Uterus (tissue), 4 donors: ENCODE data around the gene CERS5. TPM values are rescaled to one million over a fixed set of nuclear protein-coding genes. Genes with fewer than 3 reads are reported as not detected.

ENCODE experiments used
- DNase-seq, 2 donors: peaks; one replicate each; pipeline ENCODE4 v3.0.0-alpha.2; 2019 to 2020
- H3K27ac ChIP-seq, 2 donors: fragments of 200-600 bp; sonication (generic); 1 replicate in 1 of 2; 2 replicates in 1 of 2; pipeline ENCODE4 v1.5.1; 2016 to 2018
- H3K27me3 ChIP-seq, 2 donors: fragments of 200-600 bp; sonication (generic); one replicate each; pipeline ENCODE4 v1.5.1; 2018 to 2019; ENCODE audit warnings: control low read depth in 1 of 2
- H3K36me3 ChIP-seq, 2 donors: fragments of 200-600 bp; sonication (generic); one replicate each; pipeline ENCODE4 v1.5.1; 2019; ENCODE audit warnings: control low read depth in 1 of 2
- H3K4me1 ChIP-seq, 2 donors: fragments of 200-600 bp; sonication (generic); one replicate each; pipeline ENCODE4 v1.5.1; 2018 to 2019; ENCODE audit warnings: control low read depth in 1 of 2
- H3K4me3 ChIP-seq, 2 donors: fragments of 200-600 bp; sonication (generic); 1 replicate in 1 of 2; 2 replicates in 1 of 2; pipeline ENCODE4 v1.5.1; 2018 to 2019; ENCODE audit warnings: mild to moderate bottlenecking in 1 of 2
- H3K9me3 ChIP-seq, 2 donors: fragments of 200-600 bp; sonication (generic); one replicate each; pipeline ENCODE4 v1.5.1; 2019; ENCODE audit warnings: control low read depth in 1 of 2
- CTCF ChIP-seq, 4 experiments: fragments of 200-600 bp in 2 of 4; fragments of 450-650 bp in 2 of 4; sonication (generic) in 2 of 4; IDR thresholded peaks; one replicate each; pipeline ENCODE4 v1.5.1; 2016 to 2019; ENCODE audit warnings: antibody characterized with exemption in 4 of 4, mild to moderate bottlenecking in 2 of 4, moderate library complexity in 1 of 4
- POLR2A ChIP-seq, 2 donors: fragments of 450-650 bp; IDR thresholded peaks; one replicate each; pipeline ENCODE4 v1.6.1; 2016; ENCODE audit warnings: antibody characterized with exemption in 2 of 2, mild to moderate bottlenecking in 1 of 2, moderate library complexity in 1 of 2
- intact Hi-C: fragments of 100-400 bp; cut with DNase I; formaldehyde crosslinking; loops from one replicate; pipeline ENCODE4 v1.15.1; 2023; ENCODE audit warnings: low total_unique reads
- total RNA-seq, 4 donors: library from RNA; depleted of rRNA in 3 of 4; stranded (reverse); fragments of >200 nt in 3 of 4; gene quantifications; one replicate each; pipeline versions ENCODE4 v1.1.0 to v1.2.4, GENCODE V29; 2014 to 2023
- donor health status: DM: yes; HTN: yes; CAD: no.

The CERS5 gene
- total RNA-seq, 4 donors from 2014 or later, result 9.1 to 73.9 (median 40.5) TPM

GRCh38 chr12:50109319-50109718 is 57.9 kb downstream of the CERS5 start:
- H3K27me3 ChIP-seq, result no peaks in the 10 kb centered on the region
- DNase-seq, result no peak
- peaks cover under 1 to 13% of the 10 kb centered on the region in 2 donors for H3K4me1 ChIP-seq
- TF ChIP-seq POLR2A (IDR thresholded peaks at IDR 0.05) (no peak), CTCF (IDR thresholded peaks at IDR 0.05) (no peak)
- H3K9me3 ChIP-seq, result no peaks in the 10 kb centered on the region
- intact Hi-C loops, result loop anchor here (10.0 kb wide), 1 partner anchor 65 kb away; no protein-coding TSS in a partner anchor
- H3K4me3 ChIP-seq, result no peak overlapping the region
- peak overlapping the region; percentile 70 to 92 for H3K27ac ChIP-seq
- H3K36me3 ChIP-seq, result no peaks in the 10 kb centered on the region

- H3K9me3 ChIP-seq, result no peaks in the 10 kb centered on the region
- no peak for TF ChIP-seq POLR2A (IDR thresholded peaks at IDR 0.05)
- no peak for TF ChIP-seq CTCF (IDR thresholded peaks at IDR 0.05)
- no peak overlapping the region for H3K27ac ChIP-seq
- intact Hi-C loops, result loop anchor here (10.0 kb wide), 1 partner anchor 67 kb away; no protein-coding TSS in a partner anchor
- H3K4me3 ChIP-seq, result no peak overlapping the region
- H3K4me1 ChIP-seq, result peaks cover 0 to 6% of the 10 kb centered on the region in 2 donors
- DNase-seq, result no peak
- no peaks in the 10 kb centered on the region for H3K36me3 ChIP-seq
- no peaks in the 10 kb centered on the region for H3K27me3 ChIP-seq
Measured at GRCh38 chr12:50107416-50108268, 59.5 kb downstream of the CERS5 start.

GRCh38 chr12:50106907-50107306 is 60.3 kb downstream of the CERS5 start:
- no peak overlapping the region for H3K27ac ChIP-seq
- H3K27me3 ChIP-seq, result no peaks in the 10 kb centered on the region
- intact Hi-C loops, result loop anchor here (10.0 kb wide), 1 partner anchor 68 kb away; no protein-coding TSS in a partner anchor
- H3K9me3 ChIP-seq, result no peaks in the 10 kb centered on the region
- TF ChIP-seq POLR2A (IDR thresholded peaks at IDR 0.05), result no peak
- no peak for DNase-seq
- H3K4me1 ChIP-seq, result peaks cover 0 to 6% of the 10 kb centered on the region in 2 donors
- no peaks in the 10 kb centered on the region for H3K36me3 ChIP-seq
- H3K4me3 ChIP-seq, result no peak overlapping the region

GRCh38 chr12:50105913-50106450 is 61.2 kb downstream of the CERS5 start:
- H3K4me1 ChIP-seq, result peaks cover 0 to 2% of the 10 kb centered on the region in 2 donors
- TF ChIP-seq POLR2A (IDR thresholded peaks at IDR 0.05), result no peak
- TF ChIP-seq CTCF (IDR thresholded peaks at IDR 0.05), result no peak
- no peaks in the 10 kb centered on the region for H3K36me3 ChIP-seq
- no peaks in the 10 kb centered on the region for H3K27me3 ChIP-seq
- no peak for DNase-seq
- H3K27ac ChIP-seq, result no peak overlapping the region
- H3K9me3 ChIP-seq, result no peaks in the 10 kb centered on the region
- intact Hi-C loops, result loop anchor here (10.0 kb wide), 1 partner anchor 69 kb away; no protein-coding TSS in a partner anchor
- H3K4me3 ChIP-seq, result no peak overlapping the region

GRCh38 chr12:50104417-50105366 is 62.5 kb downstream of the CERS5 start:
- Histone ChIP-seq H3K4me3 (no peak overlapping the region), H3K4me1 (no peaks in the 10 kb centered on the region), H3K9me3 (no peaks in the 10 kb centered on the region), H3K27me3 (no peaks in the 10 kb centered on the region), H3K36me3 (no peaks in the 10 kb centered on the region), H3K27ac (no peak overlapping the region)
- TF ChIP-seq CTCF (IDR thresholded peaks at IDR 0.05) (no peak), POLR2A (IDR thresholded peaks at IDR 0.05) (no peak)
- DNase-seq, result peak in 1 of 2 donors; percentile 64
- intact Hi-C loops, result loop anchor here (10.0 kb wide), 1 partner anchor 70 kb away; no protein-coding TSS in a partner anchor
